GM23338 (cell line): ENCODE data around the gene IFNL2. TPM values are rescaled to one million over a fixed set of nuclear protein-coding genes. Genes with fewer than 3 reads are reported as not detected.
A peak's percentile ranks its signal among the peaks of the same experiment; 100 is the strongest.

ENCODE experiments used
- ATAC-seq: fragments of 200-7000 bp; cut with Tn5 transposase; 3 replicates; pipeline ENCODE4 v1.9.1; 2020
- DNase-seq: peaks from one replicate; pipeline ENCODE4 v3.0.0-alpha.2; 2015; ENCODE audit warnings: low spot score
- H2AFZ ChIP-seq: fragments of 200-600 bp; sonication (generic); 2 replicates; pipeline ENCODE4 v1.8.0; 2016; ENCODE audit warnings: antibody characterized with exemption, mild to moderate bottlenecking, moderate library complexity
- H3F3A ChIP-seq: fragments of 200-600 bp; sonication (generic); replicated peaks from 2 replicates; pipeline ENCODE4 v1.8.0; 2017; ENCODE audit warnings: antibody characterized with exemption, mixed run types, low read depth
- H3K27ac ChIP-seq: fragments of 200-600 bp; sonication (generic); 2 replicates; pipeline ENCODE4 v1.6.1; 2016; ENCODE audit warnings: low read depth
- H3K27me3 ChIP-seq: fragments of 200-600 bp; sonication (generic); 2 replicates; pipeline ENCODE4 v1.8.0; 2016; ENCODE audit warnings: mild to moderate bottlenecking, mixed run types, moderate library complexity; ENCODE audit not compliant: insufficient read depth
- H3K36me3 ChIP-seq: fragments of 200-600 bp; sonication (generic); 2 replicates; pipeline ENCODE4 v1.8.0; 2016; ENCODE audit warnings: mild to moderate bottlenecking; ENCODE audit not compliant: insufficient read depth
- H3K4me1 ChIP-seq: fragments of 200-600 bp; sonication (generic); 2 replicates; pipeline ENCODE4 v1.8.0; 2016; ENCODE audit warnings: mild to moderate bottlenecking, moderate library complexity; ENCODE audit not compliant: insufficient read depth
- H3K4me2 ChIP-seq: fragments of 200-600 bp; sonication (generic); 2 replicates; pipeline ENCODE4 v1.7.1; 2017; ENCODE audit warnings: mixed run types
- H3K4me3 ChIP-seq: fragments of 200-600 bp; sonication (generic); 2 replicates; pipeline ENCODE4 v1.6.1; 2016; ENCODE audit warnings: mixed run types
- H3K79me2 ChIP-seq: fragments of 200-600 bp; sonication (generic); replicated peaks from 2 replicates; pipeline ENCODE4 v1.8.0; 2017; ENCODE audit warnings: mild to moderate bottlenecking; ENCODE audit not compliant: insufficient read depth
- H3K9me2 ChIP-seq: fragments of 200-600 bp; sonication (generic); 2 replicates; pipeline ENCODE4 v1.8.0; 2017; ENCODE audit not compliant: insufficient read depth
- H4K20me1 ChIP-seq: fragments of 200-600 bp; sonication (generic); replicated peaks from 2 replicates; pipeline ENCODE4 v1.8.0; 2017; ENCODE audit warnings: mild to moderate bottlenecking; ENCODE audit not compliant: insufficient read depth
- H3K27ac Mint-ChIP-seq: 2 replicates; pipeline ENCODE4 v1.8.0; 2020; ENCODE audit warnings: inconsistent platforms, mild to moderate bottlenecking, moderate library complexity, mixed read lengths
- H3K27me3 Mint-ChIP-seq: 3 replicates; pipeline ENCODE4 v1.8.0; 2022; ENCODE audit warnings: low read depth, mild to moderate bottlenecking, moderate library complexity, mixed read lengths, inconsistent platforms; ENCODE audit not compliant: insufficient read depth, poor library complexity
- H3K36me3 Mint-ChIP-seq: 3 replicates; pipeline ENCODE4 v1.8.0; 2021; ENCODE audit warnings: low read depth, mild to moderate bottlenecking, inconsistent platforms, moderate library complexity, mixed read lengths
- H3K4me1 Mint-ChIP-seq: 3 replicates; pipeline ENCODE4 v1.8.0; 2020; ENCODE audit warnings: mild to moderate bottlenecking, inconsistent platforms, mixed read lengths
- H3K4me3 Mint-ChIP-seq: 3 replicates; pipeline ENCODE4 v1.8.0; 2021; ENCODE audit warnings: moderate library complexity, mild to moderate bottlenecking, inconsistent platforms, mixed read lengths
- H3K9me3 Mint-ChIP-seq: 3 replicates; pipeline ENCODE4 v1.8.0; 2020; ENCODE audit warnings: moderate library complexity, mild to moderate bottlenecking, inconsistent platforms, mixed read lengths
- CREB1 ChIP-seq: fragments of 250-450 bp; sonication (Bioruptor Pico); IDR thresholded peaks from 2 replicates; pipeline ENCODE4 v1.5.0; 2020; ENCODE audit warnings: low read depth, mild to moderate bottlenecking, moderate library complexity
- EZH2phosphoT487 ChIP-seq: fragments of 200-600 bp; sonication (generic); IDR thresholded peaks from one replicate; pipeline ENCODE4 v1.8.1; 2018; ENCODE audit warnings: antibody characterized with exemption; ENCODE audit not compliant: unreplicated experiment
- JUNB ChIP-seq: IDR thresholded peaks from one replicate; pipeline ENCODE4 v1.6.1; 2016; ENCODE audit warnings: antibody characterized with exemption; ENCODE audit not compliant: unreplicated experiment
- NANOG ChIP-seq: IDR thresholded peaks from 2 replicates; pipeline ENCODE4 v1.6.1; 2016; ENCODE audit warnings: antibody characterized with exemption, borderline replicate concordance
- POLR2AphosphoS5 ChIP-seq: IDR thresholded peaks from 2 replicates; pipeline ENCODE4 v1.6.1; 2016; ENCODE audit warnings: antibody characterized with exemption, low read depth
- ZNF114 ChIP-seq: fragments of 250-450 bp; sonication (Bioruptor Pico); IDR thresholded peaks from 2 replicates; pipeline ENCODE4 v1.5.0; 2020; ENCODE audit warnings: mild to moderate bottlenecking, moderate library complexity
- polyA plus RNA-seq: library from polyadenylated mRNA; unstranded; fragments of >200 nt; fragmentation: Nextera tagmentation; extraction: Ambion mirVana; gene quantifications from 2 replicates; pipeline ENCODE4 v1.2.1, GENCODE V29; 2016
- total RNA-seq: library from RNA; depleted of rRNA; stranded (reverse); fragments of >200 nt; shearing (Covaris generic); gene quantifications from 2 replicates; pipeline ENCODE4 v1.2.3, GENCODE V29; 2014
- TF ChIP-seq, protein P1 (sequence below), 2 experiments: fragments of 200-600 bp in 1 of 2; sonication (generic) in 1 of 2; conservative IDR thresholded peaks; 2 replicates each; pipeline versions ENCODE4 v1.5.1 to v1.6.1; 2016 to 2017; ENCODE audit warnings: antibody characterized with exemption in 2 of 2, low read depth in 2 of 2, mild to moderate bottlenecking in 2 of 2, moderate library complexity in 1 of 2
- TF ChIP-seq, protein P2 (sequence below): IDR thresholded peaks from one replicate; pipeline ENCODE4 v1.6.1; 2018; ENCODE audit warnings: antibody characterized with exemption; ENCODE audit not compliant: unreplicated experiment

Gene IFNL2
- total and polyA plus RNA-seq, 2 experiments from 2014 or later: not detected

DNA sequence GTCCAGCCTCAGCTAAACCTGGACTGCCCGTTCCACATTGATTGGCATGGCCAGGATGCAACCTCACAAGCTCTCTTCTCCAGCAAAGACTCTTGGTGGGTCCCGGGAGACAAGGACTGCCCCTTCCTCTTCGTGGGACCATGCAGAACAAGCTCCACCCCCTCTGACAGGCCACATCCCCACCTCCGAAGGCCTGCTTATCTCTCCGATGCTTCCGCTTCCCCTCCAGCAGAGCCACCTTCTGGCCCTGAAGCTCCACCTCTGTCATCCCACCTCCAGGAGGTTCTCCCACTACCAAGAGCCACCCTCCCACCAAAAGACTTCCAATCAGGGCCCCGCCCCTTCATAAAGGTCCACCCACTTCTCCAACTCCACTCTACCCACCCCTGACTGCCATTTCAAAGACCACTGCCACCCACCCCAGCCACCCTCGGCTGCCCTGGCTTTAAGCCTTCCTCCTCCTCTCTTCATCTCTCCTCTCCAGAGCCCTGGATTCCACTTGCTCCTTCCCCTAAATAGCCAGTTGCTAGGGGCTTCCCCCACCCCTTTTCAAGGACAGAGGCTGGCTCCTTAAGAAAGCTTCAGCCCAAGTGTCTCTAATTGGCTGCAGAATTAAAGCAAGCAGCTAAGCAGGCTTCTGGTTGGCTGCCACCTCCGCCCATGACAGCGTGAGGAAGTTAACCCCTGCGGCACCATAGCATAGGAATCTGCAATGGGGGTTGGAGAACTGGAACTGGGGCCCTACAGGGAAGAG, 42.5 kb downstream of the IFNL2 start:
- no peaks in the 10 kb centered on the region; the same call in 2 of the 3 replicates for H3K9me3 Mint-ChIP-seq
- Histone ChIP-seq H3K27ac (no peak overlapping the region), H3K36me3 (0 out of 2 replicates have a peak, but pooled peaks cover 3% of the 10 kb centered on the region), H3F3A (peaks cover 8% of the 10 kb centered on the region), H3K4me1 (peaks cover 18% of the 10 kb centered on the region), H3K27me3 (peaks cover 14% of the 10 kb centered on the region), H3K79me2 (no peaks in the 10 kb centered on the region), H2AFZ (no peak overlapping the region), H3K4me2 (no peak overlapping the region), H3K9me2 (no peaks in the 10 kb centered on the region), H4K20me1 (peaks cover 6% of the 10 kb centered on the region; the same call in 1 of the 2 replicates), H3K4me3 (no peak overlapping the region)
- ATAC-seq (peak; percentile 23), DNase-seq (peak; percentile 84)
- H3K27me3 Mint-ChIP-seq: peaks cover 22% of the 10 kb centered on the region
- peaks cover 28% of the 10 kb centered on the region for H3K4me1 Mint-ChIP-seq
- H3K4me3 Mint-ChIP-seq: peak overlapping the region; percentile 14; the same call in 1 of the 3 replicates
- TF ChIP-seq CREB1: peak; percentile 36; the same call in 1 of the 2 replicates
- no peak for TF ChIP-seq NANOG
- H3K27ac Mint-ChIP-seq: no peak overlapping the region
- H3K36me3 Mint-ChIP-seq: peaks cover 8% of the 10 kb centered on the region

DNA sequence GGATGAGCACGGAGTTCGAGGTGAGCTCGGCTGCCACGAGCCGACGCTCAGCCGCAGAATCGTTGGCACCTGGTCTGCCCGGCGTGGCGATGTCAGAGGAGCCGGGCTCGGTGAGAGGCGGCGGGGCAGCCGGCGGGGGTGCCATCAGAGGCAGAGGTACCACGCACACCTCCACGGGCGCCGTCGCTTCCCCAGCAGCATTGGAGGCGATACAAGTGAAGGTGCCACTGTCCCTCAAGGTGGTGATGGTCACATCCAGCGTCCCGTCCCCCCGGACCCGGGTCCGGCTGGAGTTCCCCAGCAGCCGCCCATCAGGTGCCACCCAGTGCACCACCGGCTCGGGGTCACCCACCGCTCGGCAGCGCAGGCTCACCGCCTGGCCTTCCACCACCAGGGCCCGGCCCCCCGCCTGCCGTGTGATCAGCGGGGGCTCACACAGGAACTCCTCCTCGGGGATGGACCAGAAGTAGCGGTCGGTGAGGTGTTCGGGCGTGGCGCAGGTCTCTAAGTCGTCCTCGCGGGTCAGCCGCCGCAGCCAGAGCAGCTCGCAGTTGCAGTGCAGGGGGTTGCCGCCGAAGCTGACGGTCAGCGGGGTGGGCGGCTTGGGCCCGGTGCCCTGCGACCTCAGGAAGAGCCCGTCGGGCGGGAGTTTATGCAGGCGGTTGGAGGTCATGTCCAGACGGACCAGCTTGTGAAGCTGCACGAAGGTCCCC, 46.0 kb downstream of the IFNL2 start:
- no peak overlapping the region for H3K4me3 ChIP-seq
- peaks cover 8% of the 10 kb centered on the region for H3K36me3 Mint-ChIP-seq
- no peaks in the 10 kb centered on the region; the same call in 2 of the 3 replicates for H3K9me3 Mint-ChIP-seq
- 0 out of 2 replicates have a peak, but pooled peaks cover 3% of the 10 kb centered on the region for H3K36me3 ChIP-seq
- no peaks in the 10 kb centered on the region for H3K27me3 ChIP-seq
- H2AFZ ChIP-seq: no peak overlapping the region
- no peaks in the 10 kb centered on the region for H3F3A ChIP-seq
- no peak overlapping the region for H3K4me2 ChIP-seq
- peaks cover 2% of the 10 kb centered on the region; the same call in 1 of the 2 replicates for H3K79me2 ChIP-seq
- no peaks in the 10 kb centered on the region; the same call in 1 of the 2 replicates for H4K20me1 ChIP-seq
- no peaks in the 10 kb centered on the region; the same call in 1 of the 2 replicates for H3K4me1 ChIP-seq
- H3K4me1 Mint-ChIP-seq: peaks cover 11% of the 10 kb centered on the region
- no peak for ATAC-seq
- no peaks in the 10 kb centered on the region for H3K9me2 ChIP-seq
- no peak overlapping the region for H3K4me3 Mint-ChIP-seq
- no peak for DNase-seq
- H3K27ac ChIP-seq: no peak overlapping the region
- no peak overlapping the region for H3K27ac Mint-ChIP-seq
- H3K27me3 Mint-ChIP-seq: peaks cover 3% of the 10 kb centered on the region
- TF ChIP-seq CREB1: no peak
- TF ChIP-seq JUNB: no peak
- TF ChIP-seq, protein P1, sequence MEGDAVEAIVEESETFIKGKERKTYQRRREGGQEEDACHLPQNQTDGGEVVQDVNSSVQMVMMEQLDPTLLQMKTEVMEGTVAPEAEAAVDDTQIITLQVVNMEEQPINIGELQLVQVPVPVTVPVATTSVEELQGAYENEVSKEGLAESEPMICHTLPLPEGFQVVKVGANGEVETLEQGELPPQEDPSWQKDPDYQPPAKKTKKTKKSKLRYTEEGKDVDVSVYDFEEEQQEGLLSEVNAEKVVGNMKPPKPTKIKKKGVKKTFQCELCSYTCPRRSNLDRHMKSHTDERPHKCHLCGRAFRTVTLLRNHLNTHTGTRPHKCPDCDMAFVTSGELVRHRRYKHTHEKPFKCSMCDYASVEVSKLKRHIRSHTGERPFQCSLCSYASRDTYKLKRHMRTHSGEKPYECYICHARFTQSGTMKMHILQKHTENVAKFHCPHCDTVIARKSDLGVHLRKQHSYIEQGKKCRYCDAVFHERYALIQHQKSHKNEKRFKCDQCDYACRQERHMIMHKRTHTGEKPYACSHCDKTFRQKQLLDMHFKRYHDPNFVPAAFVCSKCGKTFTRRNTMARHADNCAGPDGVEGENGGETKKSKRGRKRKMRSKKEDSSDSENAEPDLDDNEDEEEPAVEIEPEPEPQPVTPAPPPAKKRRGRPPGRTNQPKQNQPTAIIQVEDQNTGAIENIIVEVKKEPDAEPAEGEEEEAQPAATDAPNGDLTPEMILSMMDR (conservative IDR thresholded peaks at IDR 0.05; ENCODE audit: low read depth in 2 of 2): no peak
- TF ChIP-seq ZNF114: no peak
- TF ChIP-seq, protein P2, sequence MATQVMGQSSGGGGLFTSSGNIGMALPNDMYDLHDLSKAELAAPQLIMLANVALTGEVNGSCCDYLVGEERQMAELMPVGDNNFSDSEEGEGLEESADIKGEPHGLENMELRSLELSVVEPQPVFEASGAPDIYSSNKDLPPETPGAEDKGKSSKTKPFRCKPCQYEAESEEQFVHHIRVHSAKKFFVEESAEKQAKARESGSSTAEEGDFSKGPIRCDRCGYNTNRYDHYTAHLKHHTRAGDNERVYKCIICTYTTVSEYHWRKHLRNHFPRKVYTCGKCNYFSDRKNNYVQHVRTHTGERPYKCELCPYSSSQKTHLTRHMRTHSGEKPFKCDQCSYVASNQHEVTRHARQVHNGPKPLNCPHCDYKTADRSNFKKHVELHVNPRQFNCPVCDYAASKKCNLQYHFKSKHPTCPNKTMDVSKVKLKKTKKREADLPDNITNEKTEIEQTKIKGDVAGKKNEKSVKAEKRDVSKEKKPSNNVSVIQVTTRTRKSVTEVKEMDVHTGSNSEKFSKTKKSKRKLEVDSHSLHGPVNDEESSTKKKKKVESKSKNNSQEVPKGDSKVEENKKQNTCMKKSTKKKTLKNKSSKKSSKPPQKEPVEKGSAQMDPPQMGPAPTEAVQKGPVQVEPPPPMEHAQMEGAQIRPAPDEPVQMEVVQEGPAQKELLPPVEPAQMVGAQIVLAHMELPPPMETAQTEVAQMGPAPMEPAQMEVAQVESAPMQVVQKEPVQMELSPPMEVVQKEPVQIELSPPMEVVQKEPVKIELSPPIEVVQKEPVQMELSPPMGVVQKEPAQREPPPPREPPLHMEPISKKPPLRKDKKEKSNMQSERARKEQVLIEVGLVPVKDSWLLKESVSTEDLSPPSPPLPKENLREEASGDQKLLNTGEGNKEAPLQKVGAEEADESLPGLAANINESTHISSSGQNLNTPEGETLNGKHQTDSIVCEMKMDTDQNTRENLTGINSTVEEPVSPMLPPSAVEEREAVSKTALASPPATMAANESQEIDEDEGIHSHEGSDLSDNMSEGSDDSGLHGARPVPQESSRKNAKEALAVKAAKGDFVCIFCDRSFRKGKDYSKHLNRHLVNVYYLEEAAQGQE: no peak
- no peak for TF ChIP-seq POLR2AphosphoS5
- TF ChIP-seq EZH2phosphoT487: no peak
